Germinal center (tissue), 1 donor: ENCODE measurements around the gene GUCA1A.

ENCODE experiments used
- DNase-seq: peaks from one replicate; pipeline ENCODE4 v3.0.0; 2012; ENCODE audit warnings: mixed read lengths, low spot score

The GUCA1A gene

DNA sequence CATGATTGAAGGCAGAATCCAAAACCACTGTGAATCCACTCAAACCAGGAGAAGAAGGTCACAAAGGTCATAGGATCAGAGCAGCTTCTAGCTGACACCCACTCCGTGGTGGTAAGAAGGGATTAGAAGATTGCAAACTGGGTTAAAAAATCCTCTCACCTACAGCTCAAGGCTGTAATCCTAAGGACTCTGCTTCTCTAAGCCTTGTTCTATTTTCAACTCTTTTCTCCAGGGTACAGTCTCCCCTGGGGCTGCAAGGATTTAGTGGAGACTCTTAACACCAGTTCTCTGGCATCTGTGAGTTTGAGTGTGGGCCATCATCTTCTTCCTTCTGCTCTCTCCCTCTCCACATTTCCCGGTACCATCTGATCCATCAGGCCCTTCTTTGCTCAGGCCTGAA is at the start of gene GUCA1A:
Gene GUCA1A, plus strand, starts transcription at position 264 of the 400 bp plus-strand sequence. CDS start 250 bp downstream, outside the sequence.
- no peak for DNase-seq

DNA sequence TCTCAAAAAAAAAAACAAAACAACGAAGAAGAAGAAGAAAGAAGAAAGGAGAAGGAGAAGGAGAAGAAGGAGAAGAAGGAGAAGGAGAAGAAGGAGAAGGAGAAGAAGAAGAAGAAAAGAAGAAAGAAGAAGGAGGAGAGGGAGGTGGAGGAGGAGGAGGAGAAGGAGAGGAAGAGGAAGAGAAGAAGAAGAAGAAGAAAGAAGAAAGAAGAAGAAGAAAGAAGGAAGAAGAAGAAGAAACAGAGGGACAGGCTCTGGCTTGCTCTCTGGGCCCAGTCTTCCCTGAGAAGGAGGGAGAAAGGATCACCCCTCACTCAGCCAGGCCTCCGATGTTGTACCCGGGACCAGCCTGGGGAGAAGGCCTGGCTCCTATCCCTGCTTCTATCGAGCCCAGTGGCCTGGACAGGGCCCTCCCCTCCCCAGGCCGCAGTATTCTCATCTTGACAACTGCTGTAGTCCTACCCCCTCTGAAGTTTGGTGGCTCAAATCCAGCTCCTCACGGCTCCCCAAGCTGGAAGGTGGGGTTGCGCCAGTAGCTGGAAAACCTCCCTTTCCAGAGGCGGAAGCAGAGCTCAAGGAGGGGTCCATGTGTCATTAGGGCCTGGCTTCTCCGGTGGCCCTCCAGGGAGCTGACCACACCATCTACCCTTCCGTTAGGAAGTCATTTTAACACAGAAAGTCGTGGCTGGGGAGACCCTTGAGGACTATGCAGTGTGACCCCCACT is 49.6 kb upstream of the GUCA1A start:
- DNase-seq = no peak

DNA sequence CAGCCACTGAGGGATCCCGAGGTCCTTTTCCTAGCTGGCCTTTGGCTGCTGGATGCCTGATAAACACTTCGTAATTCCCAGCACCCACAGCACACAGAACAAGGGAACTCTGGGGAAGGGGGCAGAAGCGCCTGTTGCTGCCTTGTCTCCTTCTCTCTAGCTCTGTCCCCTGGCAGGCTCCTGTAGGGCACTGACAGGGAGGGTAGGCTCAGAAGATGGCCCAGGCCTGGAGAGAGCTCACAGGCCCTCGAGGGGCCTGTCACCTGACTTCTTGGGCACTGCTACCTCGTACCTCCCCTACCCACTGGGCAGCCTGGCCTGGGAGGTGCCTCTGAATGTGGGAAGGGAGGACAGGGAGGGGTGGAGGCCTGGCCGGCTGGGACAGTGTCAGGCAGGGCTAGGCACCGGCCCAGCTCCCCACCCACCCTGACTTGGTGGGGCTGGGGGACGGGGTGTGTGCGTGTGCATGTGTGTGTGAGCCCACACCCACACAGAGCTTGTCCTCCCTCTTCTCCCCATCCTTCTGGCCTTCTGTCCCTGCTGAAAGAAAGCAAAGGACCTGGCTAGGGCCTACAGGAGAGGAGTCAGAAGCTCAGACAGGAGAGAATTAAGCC is 48.8 kb upstream of the GUCA1A start:
- DNase-seq = no peak

DNA sequence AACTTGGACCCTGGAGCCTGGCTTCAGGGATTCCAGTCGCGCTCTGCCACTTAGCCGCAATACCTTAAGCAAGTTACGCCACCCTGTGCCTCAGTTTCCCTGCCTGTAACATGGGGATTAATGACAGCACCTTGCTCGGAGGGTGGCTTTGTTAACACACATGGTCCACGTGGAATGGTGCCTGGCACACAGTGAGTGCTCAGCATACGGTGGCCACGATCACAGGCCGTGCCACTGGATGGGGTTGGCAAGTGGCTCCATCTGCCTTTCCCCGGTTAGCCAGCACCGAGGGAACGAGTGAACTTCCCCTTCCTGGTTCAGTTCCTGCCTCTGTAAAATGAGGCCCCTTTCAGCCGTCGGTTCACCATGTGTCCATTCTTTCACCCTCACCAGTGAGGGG is 47.9 kb upstream of the GUCA1A start:
- DNase-seq = no peak

DNA sequence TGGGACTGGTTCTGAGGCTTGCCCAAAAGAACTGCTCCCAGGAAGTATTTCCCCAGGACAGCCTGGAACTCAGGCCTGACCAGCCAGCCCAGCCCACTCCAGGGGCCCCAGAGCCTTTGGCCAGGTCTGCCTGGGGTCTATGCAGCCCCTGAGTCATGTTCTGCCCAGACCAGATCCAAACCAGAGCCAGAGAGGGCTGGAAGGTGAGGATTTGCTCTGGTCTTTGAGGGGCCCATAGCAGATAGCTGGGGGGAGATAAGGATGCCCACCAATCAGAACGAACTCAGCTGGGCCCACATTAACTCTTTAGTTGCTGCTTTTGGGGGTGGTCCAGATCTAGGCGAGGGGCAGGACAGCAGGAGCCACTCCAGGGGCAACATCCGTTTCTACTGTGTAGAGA is 47.5 kb upstream of the GUCA1A start:
- no peak for DNase-seq

DNA sequence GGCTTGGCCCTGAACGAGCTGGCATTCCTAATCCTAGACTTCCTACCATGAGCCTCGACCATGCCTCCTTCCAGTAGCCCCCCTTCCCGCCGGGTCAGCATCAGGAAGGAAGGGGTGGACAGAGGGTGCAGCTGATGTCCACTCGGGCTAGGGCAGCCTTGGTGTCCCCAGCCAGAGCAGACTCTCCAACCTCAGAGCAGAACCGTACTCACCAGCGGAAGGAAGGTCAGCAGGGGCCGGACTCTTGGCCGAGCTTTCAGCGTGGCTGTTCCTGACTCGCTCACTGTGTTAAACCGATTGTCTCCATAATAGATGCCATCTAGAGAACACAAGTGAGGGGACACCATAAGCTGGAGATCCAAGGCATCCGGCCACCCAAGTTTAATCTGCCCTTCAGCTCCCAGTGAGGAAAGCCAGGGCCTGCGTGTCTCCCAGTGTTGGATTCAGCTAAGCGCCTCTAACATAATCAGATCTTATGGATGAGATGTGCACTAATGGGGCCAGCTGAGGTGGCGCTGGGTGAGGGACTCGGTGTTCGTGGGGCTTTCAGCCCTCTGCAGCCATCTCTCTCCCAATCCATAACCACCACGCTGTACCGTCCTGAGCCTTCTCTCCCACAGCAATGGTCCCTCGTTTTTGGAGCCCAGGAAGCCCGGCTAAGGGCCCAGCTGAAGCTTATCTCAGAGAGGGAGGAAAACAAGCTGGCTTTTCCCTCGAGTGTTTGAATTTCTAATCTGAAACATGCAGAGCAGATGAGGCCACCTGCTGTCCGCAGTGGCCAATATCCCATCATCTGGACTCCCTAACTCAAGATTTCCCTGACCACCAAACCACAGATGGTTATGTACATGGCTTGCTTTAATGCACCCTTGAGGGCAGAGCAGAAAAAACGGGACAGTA is 44.5 kb upstream of the GUCA1A start:
- no peak for DNase-seq

DNA sequence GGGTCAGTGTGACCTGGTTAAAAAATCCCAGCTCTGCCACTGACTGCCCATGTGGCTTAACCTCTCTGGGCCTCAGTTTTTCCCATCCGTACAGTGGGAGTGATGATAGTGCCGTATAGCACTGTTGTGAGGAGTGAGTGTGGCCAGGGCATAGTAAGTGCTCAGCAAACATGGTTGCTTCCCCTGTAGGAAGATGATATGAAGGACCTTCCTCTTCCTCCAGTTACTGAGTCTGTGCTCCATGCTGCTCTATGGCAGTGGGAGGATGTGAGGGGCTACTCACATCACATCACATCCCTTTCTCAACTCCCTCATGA is 43.8 kb upstream of the GUCA1A start:
- DNase-seq = no peak

DNA sequence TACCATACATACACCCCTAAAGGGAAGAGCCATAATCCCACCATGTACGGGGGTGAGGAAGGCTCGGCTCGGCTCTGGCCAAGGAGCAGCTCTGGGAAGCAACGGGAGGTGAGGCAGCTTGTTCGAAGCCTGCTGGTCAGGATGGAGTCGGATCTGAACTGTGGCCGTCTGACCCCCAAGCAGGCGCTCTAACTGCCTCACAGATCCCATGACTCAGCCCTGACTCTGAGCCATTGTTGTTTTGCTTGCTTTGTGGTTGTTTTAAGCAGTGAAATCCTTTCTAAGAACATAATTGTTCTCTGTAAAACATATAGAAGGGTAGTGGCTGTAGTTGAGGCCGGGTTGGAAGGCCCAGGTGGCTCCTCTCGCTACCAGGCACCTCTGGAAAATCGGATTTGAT is 41.6 kb upstream of the GUCA1A start:
- no peak for DNase-seq

DNA sequence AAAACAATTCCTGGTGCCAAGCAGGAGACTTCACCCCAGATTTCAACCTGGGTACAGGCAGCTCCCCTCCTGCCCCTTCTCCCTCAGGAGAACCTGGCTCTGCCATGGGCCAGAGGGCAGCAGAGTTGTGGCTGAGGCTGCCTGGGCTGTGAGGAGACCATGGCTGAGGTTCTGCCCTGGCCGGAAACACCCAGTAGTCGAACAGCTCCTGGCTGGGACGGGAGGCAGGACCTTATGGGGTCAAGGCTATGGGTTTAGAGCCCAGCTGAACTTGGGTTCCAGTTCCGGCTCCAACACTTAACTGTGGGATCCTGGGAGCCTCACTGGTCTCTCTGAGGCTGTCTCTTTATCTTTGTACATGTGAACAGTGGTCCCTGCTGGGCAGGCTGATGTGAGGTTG is 39.2 kb upstream of the GUCA1A start:
- no peak for DNase-seq

DNA sequence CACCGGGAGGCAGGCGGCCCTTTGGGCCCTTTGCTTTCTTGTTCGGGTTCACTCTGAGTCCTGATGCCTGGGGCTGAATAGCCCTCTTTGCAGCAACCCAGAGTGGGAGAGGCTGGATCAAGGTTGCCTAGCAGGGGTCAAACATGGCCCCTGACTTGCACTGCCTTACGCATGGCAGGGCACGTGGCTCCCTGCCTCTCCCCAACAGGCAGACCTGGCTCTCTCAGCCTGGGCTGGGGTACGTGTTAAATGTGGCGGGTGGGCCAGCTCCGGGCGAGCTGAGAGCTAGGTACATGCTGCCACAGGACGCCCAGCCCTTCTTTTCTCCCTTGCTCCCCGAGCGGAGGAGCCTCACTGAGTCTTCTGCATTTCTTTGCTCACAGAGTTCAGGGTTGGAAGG is 38.0 kb upstream of the GUCA1A start:
- DNase-seq = no peak

DNA sequence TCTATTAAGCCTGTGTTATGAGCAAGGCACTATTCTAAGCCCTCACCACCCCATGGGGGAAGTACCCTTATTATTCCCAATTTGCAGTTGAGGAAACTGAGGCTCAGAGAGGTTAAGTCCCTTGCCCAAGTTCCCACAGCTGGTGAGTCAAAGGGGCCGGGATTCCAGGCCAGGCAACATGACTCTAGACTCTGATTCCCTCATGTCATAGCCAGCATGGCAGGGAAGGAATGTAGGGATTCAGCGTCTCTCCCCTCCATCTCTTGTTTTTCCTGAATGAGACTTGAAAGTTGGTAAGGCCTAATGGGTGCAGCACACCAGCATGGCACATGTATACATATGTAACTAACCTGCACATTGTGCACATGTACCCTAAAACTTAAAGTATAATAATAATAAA is 37.4 kb upstream of the GUCA1A start:
- DNase-seq = no peak

DNA sequence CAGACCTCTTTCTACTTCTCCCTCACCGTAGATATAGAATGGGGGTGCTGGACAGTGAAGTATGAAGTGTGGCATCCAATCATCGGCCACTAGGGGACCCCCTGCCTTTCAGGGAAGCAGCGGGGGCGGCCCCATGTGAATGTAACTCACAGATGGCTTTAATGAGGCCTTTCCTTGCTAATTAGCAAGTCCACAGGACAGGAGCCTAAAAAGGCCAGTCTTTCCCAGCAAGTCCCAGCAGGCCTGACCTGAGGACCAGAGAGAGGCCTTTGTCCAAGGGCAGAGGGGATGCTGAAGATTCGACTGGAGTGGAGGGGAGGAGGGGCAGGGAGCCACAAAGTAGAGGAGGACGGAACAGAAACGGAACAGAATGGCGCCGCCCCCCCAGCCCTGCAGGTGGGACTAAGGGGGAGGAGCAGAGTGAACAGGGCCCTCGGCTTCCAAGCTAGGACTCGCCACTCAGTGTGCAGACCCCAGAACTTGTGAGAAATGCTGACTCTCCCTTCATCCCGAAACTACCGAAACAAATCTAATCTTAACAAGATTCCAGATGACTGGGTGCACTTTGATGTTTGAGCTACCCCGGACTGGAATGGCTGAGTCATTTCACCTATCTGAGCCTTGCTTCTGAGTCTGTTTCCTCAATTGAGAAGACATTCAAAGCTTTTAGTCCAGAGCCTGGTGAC is 36.5 kb upstream of the GUCA1A start:
- DNase-seq = peak; percentile 86

DNA sequence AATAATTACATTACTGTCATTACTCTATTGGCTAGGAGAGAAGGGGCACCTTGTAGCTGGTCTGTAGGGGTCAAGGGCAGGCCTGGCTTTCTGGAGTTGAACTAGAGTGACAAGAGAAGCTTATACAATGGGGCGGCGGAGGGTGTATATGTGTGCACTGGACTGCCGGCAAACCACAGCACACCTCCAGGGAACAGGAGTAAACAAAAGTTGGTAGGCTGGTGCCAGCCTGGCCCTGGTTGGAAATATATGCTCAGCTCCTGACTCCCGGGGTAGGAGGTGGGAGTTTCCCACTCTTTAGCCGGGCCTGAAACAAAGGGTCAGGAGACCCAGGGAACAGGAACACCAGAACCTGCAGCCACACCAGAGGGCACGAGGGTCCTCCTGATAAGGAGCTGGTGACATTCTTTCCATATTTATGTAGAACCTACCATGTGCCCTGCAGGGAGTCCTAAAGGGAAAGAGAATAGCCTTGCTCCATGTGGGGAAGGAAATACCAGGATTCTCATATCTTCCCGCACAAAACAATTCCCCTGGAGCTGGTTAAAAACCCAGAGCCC is 35.9 kb upstream of the GUCA1A start:
- no peak for DNase-seq

DNA sequence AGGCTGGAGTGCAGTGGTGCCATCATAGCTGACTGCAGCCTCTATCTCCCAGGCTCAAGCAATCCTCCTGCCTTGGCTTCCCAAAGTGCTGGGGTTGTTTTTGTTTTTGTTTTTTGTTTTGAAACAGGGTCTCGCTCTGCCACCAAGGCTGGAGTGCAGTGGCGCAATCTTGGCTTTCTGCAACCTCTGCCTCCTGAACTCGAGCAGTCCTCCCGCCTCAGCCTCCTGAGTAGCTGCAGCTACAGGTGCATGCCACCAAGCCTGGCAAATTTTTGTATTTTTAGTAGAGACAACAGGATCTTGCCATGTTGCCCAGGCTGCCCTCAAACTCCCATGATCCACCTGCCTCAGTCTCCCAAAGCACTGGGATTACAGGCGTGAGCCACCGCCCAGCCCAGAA is 35.0 kb upstream of the GUCA1A start:
- DNase-seq = no peak

DNA sequence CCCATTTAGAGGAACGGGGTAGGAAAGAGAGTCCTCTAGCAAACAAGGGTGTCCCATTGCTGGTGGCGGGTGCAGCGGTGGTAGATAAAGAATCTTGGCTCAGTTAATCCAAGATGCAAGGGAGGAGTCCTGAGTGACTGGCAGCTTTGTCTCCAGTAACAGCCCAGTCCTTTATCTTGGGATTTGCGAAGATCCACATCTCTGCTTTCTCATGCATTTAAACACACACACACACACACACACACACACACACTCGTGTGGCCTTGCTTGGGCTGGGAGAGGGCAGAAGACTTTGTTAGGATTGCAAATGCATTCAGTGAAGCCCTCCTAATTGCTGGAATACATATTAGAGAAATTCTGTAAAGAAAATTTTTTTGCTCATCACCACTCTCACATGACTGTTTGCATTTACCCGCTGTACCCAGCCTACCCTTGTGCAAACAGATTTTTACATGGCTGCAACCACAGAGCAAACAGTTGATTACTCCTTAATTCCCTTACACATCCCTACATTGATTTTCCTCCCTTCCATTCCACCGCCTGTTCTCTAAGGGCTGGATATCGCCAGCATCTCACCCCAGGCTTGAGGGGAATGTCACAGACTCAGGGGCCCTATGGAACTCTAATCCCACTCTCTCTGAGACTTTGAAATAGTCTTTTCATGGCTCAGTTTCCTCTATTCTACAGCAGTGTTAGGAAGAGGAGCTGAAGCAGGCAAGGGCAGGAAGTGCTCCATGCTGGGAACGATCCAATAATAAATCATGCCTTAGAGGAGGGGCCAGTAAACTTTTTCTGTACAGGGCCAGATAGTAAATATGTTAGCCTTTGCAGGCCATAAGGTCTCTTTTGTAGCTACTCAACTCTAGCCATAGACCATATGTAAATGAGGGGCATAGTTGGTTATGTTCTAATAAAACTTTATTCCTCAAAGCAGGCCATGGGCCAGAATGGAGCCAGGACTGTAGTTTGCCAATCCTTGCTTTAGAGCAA is 34.2 kb upstream of the GUCA1A start:
- no peak for DNase-seq

DNA sequence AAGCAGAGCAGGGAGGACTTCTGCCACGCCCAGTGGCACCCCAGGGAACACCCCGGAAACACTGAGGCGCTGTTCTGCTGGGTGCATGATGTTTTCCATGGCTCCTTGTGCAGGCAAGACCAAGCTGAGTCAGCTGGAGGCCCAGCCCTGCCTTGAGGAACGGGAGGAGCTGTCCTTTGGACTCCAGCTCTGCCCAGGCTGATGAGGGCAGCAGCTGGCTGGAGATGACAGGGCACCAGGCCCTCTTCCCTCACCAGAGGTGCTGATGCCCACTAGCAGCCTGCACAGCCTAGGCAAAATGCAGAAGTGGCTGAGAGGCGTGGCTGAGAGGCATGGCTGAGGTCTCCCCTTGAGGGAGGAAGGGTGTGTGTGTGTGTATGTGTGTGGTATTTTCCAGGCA is 33.1 kb upstream of the GUCA1A start:
- DNase-seq = peak; percentile 31

DNA sequence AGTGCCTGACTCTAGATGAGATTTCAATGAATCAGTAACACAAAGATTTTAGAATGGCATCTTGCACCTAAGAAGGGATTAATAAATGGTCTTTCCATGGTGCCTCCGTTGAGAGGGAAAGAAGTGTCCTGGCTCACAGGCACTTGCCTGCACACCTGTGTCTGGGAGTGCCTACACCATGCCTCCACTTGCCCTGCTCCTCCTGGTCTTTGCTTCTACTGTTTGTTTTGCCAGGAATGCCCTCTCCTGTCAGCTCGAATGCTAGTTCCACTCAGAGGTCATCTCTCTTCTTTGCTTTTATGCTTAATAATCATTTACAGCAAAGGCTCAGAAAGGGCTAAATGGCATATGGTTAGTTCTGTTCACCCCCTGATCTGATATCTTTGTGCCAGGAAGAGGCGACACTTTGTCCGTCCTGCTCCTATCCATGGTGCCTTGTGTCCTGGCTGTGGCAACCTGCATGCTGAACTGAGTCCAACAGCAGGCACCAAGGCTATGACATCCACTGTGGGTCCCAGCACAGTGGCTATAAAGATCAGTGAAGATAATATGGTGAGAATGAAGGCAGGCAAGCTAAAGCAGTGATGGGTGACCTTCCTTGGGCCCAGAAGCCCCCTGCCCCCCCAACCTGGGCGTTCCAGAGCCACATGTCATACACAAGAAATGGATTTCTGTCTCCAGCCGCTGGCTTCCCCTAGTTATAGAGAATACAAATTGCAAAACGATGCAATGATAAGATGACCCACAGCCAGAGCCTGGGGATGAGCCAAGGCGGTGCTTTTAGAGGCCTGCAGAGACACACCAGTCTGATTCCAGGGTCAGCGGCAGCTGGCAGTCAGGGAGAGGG is 32.2 kb upstream of the GUCA1A start:
- DNase-seq = no peak

DNA sequence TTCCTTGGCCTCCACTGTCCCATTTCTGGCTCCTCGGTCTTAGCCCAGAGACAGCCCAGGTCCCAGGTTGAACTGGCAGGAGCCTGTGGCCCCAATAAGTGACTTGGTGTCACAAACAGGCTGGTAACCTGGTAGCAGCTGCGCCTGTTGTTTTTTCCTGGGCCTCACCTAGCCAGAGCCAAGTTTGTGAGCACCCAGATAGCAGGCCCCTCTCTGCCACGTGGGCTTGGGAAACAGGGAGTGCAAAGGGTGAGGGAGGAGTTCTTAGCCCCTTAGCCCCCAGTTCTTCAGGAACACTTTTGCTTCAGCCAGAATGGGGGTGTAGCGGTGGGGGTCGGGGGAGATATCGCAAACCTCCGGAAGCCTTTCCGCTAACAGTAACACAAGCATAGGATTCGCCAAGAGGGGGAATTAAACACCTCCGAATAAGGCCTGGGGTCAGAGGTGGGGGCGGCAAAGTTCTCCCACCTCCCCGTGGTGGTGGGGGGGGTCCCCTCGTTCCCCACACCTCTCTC is 31.5 kb upstream of the GUCA1A start:
- no peak for DNase-seq

DNA sequence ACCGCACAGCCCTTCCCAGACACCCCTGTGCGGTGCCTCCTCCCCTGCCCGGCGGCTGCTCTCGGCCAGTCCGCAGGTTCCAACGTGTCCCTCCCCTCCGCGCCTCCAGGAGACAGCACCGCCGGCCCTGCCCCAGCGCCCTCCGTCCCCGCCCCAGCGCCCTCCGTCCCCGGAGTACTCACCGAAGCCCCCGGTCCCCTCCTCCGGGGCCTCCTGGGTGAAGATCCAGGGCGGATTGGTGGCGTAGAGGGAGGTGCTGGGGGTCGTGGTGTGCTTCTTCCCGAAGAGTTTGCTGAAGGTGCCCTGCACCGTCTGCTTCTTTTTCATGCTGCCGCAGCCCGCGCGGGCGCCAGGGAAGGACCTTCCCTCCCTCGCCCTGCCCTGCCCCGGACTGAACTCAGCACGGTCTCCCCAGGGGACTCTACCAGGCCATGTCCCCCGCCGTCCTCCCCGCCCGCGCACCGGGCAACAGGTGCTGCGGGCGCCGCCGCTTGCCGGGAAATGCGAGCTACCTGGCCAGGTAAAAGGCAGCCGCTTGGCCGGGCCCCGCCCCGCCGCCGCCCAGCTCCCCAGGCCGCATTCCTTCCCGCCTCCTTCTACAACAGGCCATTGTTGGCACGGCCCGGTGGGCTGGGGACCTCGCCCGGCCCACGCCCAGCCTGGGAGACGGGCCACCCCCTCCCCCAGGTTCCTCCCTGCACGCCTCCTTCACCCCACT is 30.9 kb upstream of the GUCA1A start, which contains the start of gene C6orf132:
Gene C6orf132, minus strand, starts transcription at position 503 of the 718 bp plus-strand sequence. Its CDS starts 176 bp downstream, at position 327.
- DNase-seq = peak; percentile 28
